ENCODE measurements around the gene SCG3.

- TF ChIP-seq, protein P1, sequence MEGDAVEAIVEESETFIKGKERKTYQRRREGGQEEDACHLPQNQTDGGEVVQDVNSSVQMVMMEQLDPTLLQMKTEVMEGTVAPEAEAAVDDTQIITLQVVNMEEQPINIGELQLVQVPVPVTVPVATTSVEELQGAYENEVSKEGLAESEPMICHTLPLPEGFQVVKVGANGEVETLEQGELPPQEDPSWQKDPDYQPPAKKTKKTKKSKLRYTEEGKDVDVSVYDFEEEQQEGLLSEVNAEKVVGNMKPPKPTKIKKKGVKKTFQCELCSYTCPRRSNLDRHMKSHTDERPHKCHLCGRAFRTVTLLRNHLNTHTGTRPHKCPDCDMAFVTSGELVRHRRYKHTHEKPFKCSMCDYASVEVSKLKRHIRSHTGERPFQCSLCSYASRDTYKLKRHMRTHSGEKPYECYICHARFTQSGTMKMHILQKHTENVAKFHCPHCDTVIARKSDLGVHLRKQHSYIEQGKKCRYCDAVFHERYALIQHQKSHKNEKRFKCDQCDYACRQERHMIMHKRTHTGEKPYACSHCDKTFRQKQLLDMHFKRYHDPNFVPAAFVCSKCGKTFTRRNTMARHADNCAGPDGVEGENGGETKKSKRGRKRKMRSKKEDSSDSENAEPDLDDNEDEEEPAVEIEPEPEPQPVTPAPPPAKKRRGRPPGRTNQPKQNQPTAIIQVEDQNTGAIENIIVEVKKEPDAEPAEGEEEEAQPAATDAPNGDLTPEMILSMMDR (IDR thresholded peaks at IDR 0.05; ENCODE audit: low read length) = no peak
- TF ChIP-seq EZH2 (IDR thresholded peaks at IDR 0.05; ENCODE audit: borderline replicate concordance, low read length) = no peak
Observed at GRCh38 chr15:51692154-51692553, 10.9 kb downstream of the SCG3 start.
